SK-N-SH treated with all-trans-retinoic acid at 6 μM for 48 hours (cell line): ENCODE data around the gene DTL.

Experiments
- ATAC-seq: fragments of 200-7000 bp; cut with Tn5 transposase; 3 replicates; pipeline ENCODE4 v1.9.1; 2020; ENCODE audit warnings: mild to moderate bottlenecking, moderate library complexity
- ARNTL ChIP-seq: fragments of 450-650 bp; formaldehyde crosslinking; IDR thresholded peaks from 2 replicates; pipeline ENCODE4 v1.5.0; 2020; ENCODE audit warnings: low read depth, mild to moderate bottlenecking, moderate library complexity, borderline replicate concordance
- BACH2 ChIP-seq: fragments of 250-450 bp; sonication (Bioruptor Pico); IDR thresholded peaks from 2 replicates; pipeline ENCODE4 v1.9.0; 2021; ENCODE audit warnings: mild to moderate bottlenecking, borderline replicate concordance
- CREB5 ChIP-seq: fragments of 250-450 bp; sonication (Bioruptor Pico); IDR thresholded peaks from 2 replicates; pipeline ENCODE4 v1.5.1; 2020; ENCODE audit warnings: low read depth, mild to moderate bottlenecking, moderate library complexity
- CSDC2 ChIP-seq: fragments of 250-450 bp; sonication (Bioruptor Pico); IDR thresholded peaks from 2 replicates; pipeline ENCODE4 v1.5.0; 2020; ENCODE audit warnings: mild to moderate bottlenecking, moderate library complexity
- CSRNP3 ChIP-seq: fragments of 250-450 bp; sonication (Bioruptor Pico); IDR thresholded peaks from 2 replicates; pipeline ENCODE4 v1.5.1; 2021; ENCODE audit warnings: mild to moderate bottlenecking, moderate library complexity
- ESRRG ChIP-seq: fragments of 250-450 bp; sonication (Bioruptor Pico); IDR thresholded peaks from 2 replicates; pipeline ENCODE4 v1.6.1; 2021; ENCODE audit warnings: mild to moderate bottlenecking
- GLIS3 ChIP-seq: fragments of 250-450 bp; sonication (Bioruptor Pico); IDR thresholded peaks from 2 replicates; pipeline ENCODE4 v1.5.0; 2020; ENCODE audit warnings: mild to moderate bottlenecking, moderate library complexity
- ISL1 ChIP-seq: fragments of 250-450 bp; sonication (Bioruptor Pico); IDR thresholded peaks from 2 replicates; pipeline ENCODE4 v2.1.2; 2022; ENCODE audit warnings: mild to moderate bottlenecking, moderate library complexity
- OSR1 ChIP-seq: fragments of 250-450 bp; sonication (Bioruptor Pico); IDR thresholded peaks from 2 replicates; pipeline ENCODE4 v1.8.0; 2022; ENCODE audit warnings: moderate library complexity, mild to moderate bottlenecking, inconsistent platforms
- PPARA ChIP-seq: fragments of 250-450 bp; sonication (Bioruptor Pico); IDR thresholded peaks from 2 replicates; pipeline ENCODE4 v1.5.0; 2020; ENCODE audit warnings: mild to moderate bottlenecking, borderline replicate concordance
- RARB ChIP-seq: fragments of 250-450 bp; sonication (Bioruptor Pico); IDR thresholded peaks from 2 replicates; pipeline ENCODE4 v1.8.0; 2021; ENCODE audit warnings: mild to moderate bottlenecking, moderate library complexity
- SNAI2 ChIP-seq: fragments of 250-450 bp; sonication (Bioruptor Pico); IDR thresholded peaks from 2 replicates; pipeline ENCODE4 v1.5.0; 2020; ENCODE audit warnings: mild to moderate bottlenecking, moderate library complexity
- TCF4 ChIP-seq: fragments of 250-450 bp; sonication (Bioruptor Pico); IDR thresholded peaks from 2 replicates; pipeline ENCODE4 v1.8.0; 2021; ENCODE audit warnings: mild to moderate bottlenecking, moderate library complexity, borderline replicate concordance
- TOX ChIP-seq: fragments of 250-450 bp; sonication (Bioruptor Pico); IDR thresholded peaks from 2 replicates; pipeline ENCODE4 v1.8.0; 2021; ENCODE audit warnings: mild to moderate bottlenecking, moderate library complexity, borderline replicate concordance
- TSHZ2 ChIP-seq: fragments of 250-450 bp; sonication (Bioruptor Pico); IDR thresholded peaks from 2 replicates; pipeline ENCODE4 v1.5.0; 2020; ENCODE audit warnings: mild to moderate bottlenecking, moderate library complexity
- ZC3H10 ChIP-seq: fragments of 250-450 bp; sonication (Bioruptor Pico); IDR thresholded peaks from 2 replicates; pipeline ENCODE4 v1.5.1; 2021; ENCODE audit warnings: mild to moderate bottlenecking, moderate library complexity
- ZFP3 ChIP-seq: fragments of 250-450 bp; sonication (Bioruptor Pico); IDR thresholded peaks from 2 replicates; pipeline ENCODE4 v1.5.0; 2020; ENCODE audit warnings: mild to moderate bottlenecking, moderate library complexity
- ZFP30 ChIP-seq: fragments of 450-650 bp; formaldehyde crosslinking; IDR thresholded peaks from 2 replicates; pipeline ENCODE4 v1.5.0; 2022; ENCODE audit warnings: mild to moderate bottlenecking, moderate library complexity
- ZNF565 ChIP-seq: fragments of 450-650 bp; formaldehyde crosslinking; conservative IDR thresholded peaks from 2 replicates; pipeline ENCODE4 v1.5.0; 2020; ENCODE audit warnings: low read depth, mild to moderate bottlenecking, moderate library complexity
- ZNF8 ChIP-seq: fragments of 450-650 bp; formaldehyde crosslinking; IDR thresholded peaks from 2 replicates; pipeline ENCODE4 v1.5.0; 2020; ENCODE audit warnings: mild to moderate bottlenecking, moderate library complexity
- TF ChIP-seq, protein P1 (sequence below): fragments of 250-450 bp; sonication (Bioruptor Pico); IDR thresholded peaks from 2 replicates; pipeline ENCODE4 v1.8.0; 2020; ENCODE audit warnings: mild to moderate bottlenecking, moderate library complexity, borderline replicate concordance
- TF ChIP-seq, protein P2 (sequence below): fragments of 250-450 bp; sonication (Bioruptor Pico); IDR thresholded peaks from 2 replicates; pipeline ENCODE4 v1.8.0; 2021; ENCODE audit warnings: low read depth, mild to moderate bottlenecking, moderate library complexity, borderline replicate concordance

Gene DTL

GRCh38 chr1:212009561-212009960, 26.0 kb upstream of the DTL start:
- ATAC-seq, result no peak
- TF ChIP-seq OSR1 (CRISPR knock-in tag), result no peak
- TF ChIP-seq ZNF8 (CRISPR knock-in tag), result no peak
- no peak for TF ChIP-seq SNAI2
- no peak for TF ChIP-seq TOX
- TF ChIP-seq ZNF565 (CRISPR knock-in tag), result no peak
- no peak for TF ChIP-seq TCF4 (CRISPR knock-in tag)
- no peak for TF ChIP-seq CSDC2
- no peak for TF ChIP-seq RARB (CRISPR knock-in tag)
- TF ChIP-seq ZC3H10 (CRISPR knock-in tag), result no peak
- TF ChIP-seq CSRNP3 (CRISPR knock-in tag), result no peak
- TF ChIP-seq ZFP30 (CRISPR knock-in tag), result no peak
- TF ChIP-seq, protein P1, sequence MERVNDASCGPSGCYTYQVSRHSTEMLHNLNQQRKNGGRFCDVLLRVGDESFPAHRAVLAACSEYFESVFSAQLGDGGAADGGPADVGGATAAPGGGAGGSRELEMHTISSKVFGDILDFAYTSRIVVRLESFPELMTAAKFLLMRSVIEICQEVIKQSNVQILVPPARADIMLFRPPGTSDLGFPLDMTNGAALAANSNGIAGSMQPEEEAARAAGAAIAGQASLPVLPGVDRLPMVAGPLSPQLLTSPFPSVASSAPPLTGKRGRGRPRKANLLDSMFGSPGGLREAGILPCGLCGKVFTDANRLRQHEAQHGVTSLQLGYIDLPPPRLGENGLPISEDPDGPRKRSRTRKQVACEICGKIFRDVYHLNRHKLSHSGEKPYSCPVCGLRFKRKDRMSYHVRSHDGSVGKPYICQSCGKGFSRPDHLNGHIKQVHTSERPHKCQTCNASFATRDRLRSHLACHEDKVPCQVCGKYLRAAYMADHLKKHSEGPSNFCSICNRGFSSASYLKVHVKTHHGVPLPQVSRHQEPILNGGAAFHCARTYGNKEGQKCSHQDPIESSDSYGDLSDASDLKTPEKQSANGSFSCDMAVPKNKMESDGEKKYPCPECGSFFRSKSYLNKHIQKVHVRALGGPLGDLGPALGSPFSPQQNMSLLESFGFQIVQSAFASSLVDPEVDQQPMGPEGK (CRISPR knock-in tag), result no peak
- no peak for TF ChIP-seq ISL1
- TF ChIP-seq TSHZ2, result no peak
- TF ChIP-seq ARNTL (CRISPR knock-in tag), result no peak

DNA sequence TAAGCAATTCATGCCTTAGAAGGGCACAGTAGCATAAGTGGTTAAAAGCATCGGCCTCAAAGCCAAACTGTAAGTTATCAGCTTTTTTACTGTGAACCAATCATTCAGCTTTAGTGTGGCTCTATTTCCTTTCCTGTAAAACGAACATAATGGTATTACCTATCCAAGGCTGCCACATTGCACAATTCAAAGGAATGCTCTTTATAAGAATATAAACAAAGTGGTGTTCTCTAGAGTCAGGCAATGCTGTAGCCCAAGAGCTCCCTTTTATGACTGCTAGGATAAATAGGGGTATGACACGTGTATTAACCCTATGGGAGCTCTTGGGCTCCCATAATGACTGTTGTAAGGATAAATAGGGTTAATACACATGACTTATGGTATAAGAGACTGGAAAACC, 25.5 kb upstream of the DTL start:
- no peak for TF ChIP-seq ARNTL (CRISPR knock-in tag)
- TF ChIP-seq TCF4 (CRISPR knock-in tag), result no peak
- TF ChIP-seq, protein P2, sequence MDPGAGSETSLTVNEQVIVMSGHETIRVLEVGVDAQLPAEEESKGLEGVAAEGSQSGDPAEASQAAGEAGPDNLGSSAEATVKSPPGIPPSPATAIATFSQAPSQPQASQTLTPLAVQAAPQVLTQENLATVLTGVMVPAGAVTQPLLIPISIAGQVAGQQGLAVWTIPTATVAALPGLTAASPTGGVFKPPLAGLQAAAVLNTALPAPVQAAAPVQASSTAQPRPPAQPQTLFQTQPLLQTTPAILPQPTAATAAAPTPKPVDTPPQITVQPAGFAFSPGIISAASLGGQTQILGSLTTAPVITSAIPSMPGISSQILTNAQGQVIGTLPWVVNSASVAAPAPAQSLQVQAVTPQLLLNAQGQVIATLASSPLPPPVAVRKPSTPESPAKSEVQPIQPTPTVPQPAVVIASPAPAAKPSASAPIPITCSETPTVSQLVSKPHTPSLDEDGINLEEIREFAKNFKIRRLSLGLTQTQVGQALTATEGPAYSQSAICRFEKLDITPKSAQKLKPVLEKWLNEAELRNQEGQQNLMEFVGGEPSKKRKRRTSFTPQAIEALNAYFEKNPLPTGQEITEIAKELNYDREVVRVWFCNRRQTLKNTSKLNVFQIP (CRISPR knock-in tag), result no peak
- no peak for TF ChIP-seq ESRRG (CRISPR knock-in tag)
- TF ChIP-seq ZFP3 (CRISPR knock-in tag), result no peak
- TF ChIP-seq RARB (CRISPR knock-in tag), result no peak
- TF ChIP-seq ZNF8 (CRISPR knock-in tag), result no peak
- no peak for TF ChIP-seq SNAI2
- no peak for TF ChIP-seq PPARA (CRISPR knock-in tag)
- no peak for TF ChIP-seq GLIS3 (CRISPR knock-in tag)
- TF ChIP-seq CREB5 (CRISPR knock-in tag), result no peak
- TF ChIP-seq TOX, result no peak
- TF ChIP-seq, protein P1 (CRISPR knock-in tag), result no peak
- TF ChIP-seq ZC3H10 (CRISPR knock-in tag), result no peak
- TF ChIP-seq CSRNP3 (CRISPR knock-in tag), result no peak
- no peak for TF ChIP-seq CSDC2
- no peak for TF ChIP-seq TSHZ2
- no peak for TF ChIP-seq ZNF565 (CRISPR knock-in tag)
- no peak for TF ChIP-seq BACH2 (CRISPR knock-in tag)
- TF ChIP-seq, all 23 proteins: peak for 0
- no peak for ATAC-seq
